Osteoblast (primary cell): ENCODE results near the gene FAM24B. TPM values are rescaled to one million over a fixed set of nuclear protein-coding genes. Genes with fewer than 3 reads are reported as not detected.

Source experiments
- DNase-seq: peaks from one replicate; pipeline ENCODE4 v3.0.0; 2011; ENCODE audit warnings: low spot score, mixed read lengths; ENCODE audit not compliant: insufficient read length; ENCODE audit errors: missing footprints
- H2AFZ ChIP-seq: 2 replicates; pipeline ENCODE4 v1.6.0; 2011; ENCODE audit warnings: mild to moderate bottlenecking, low read length
- H3K27ac ChIP-seq: 2 replicates; pipeline ENCODE4 v1.5.1; 2011; ENCODE audit warnings: mild to moderate bottlenecking, low read depth, low read length, moderate library complexity
- H3K27me3 ChIP-seq: 2 replicates; pipeline ENCODE4 v1.6.0; 2012; ENCODE audit warnings: mild to moderate bottlenecking, control low read depth, inconsistent platforms, low read length, moderate library complexity; ENCODE audit not compliant: insufficient read depth
- H3K36me3 ChIP-seq: 2 replicates; pipeline ENCODE4 v1.5.1; 2011; ENCODE audit warnings: mild to moderate bottlenecking, low read length, control low read depth, moderate library complexity; ENCODE audit not compliant: insufficient read depth
- H3K4me1 ChIP-seq: 2 replicates; pipeline ENCODE4 v1.5.1; 2011; ENCODE audit warnings: mild to moderate bottlenecking, low read length, control low read depth, moderate library complexity; ENCODE audit not compliant: insufficient read depth
- H3K4me2 ChIP-seq: 2 replicates; pipeline ENCODE4 v1.6.0; 2011; ENCODE audit warnings: mild to moderate bottlenecking, low read length; ENCODE audit not compliant: insufficient read depth
- H3K4me3 ChIP-seq: fragments of 200-600 bp; sonication (generic); 3 replicates; pipeline ENCODE4 v1.5.1; 2012; ENCODE audit warnings: mild to moderate bottlenecking, low read length, inconsistent platforms; ENCODE audit not compliant: insufficient read depth
- H3K79me2 ChIP-seq: 2 replicates; pipeline ENCODE4 v1.6.0; 2012; ENCODE audit warnings: mild to moderate bottlenecking, low read length, control low read depth, inconsistent platforms; ENCODE audit not compliant: insufficient read depth
- H3K9me3 ChIP-seq: 2 replicates; pipeline ENCODE4 v1.5.1; 2011; ENCODE audit warnings: low read depth, low read length, control low read depth
- H4K20me1 ChIP-seq: 2 replicates; pipeline ENCODE4 v1.6.0; 2012; ENCODE audit warnings: mild to moderate bottlenecking, low read length, control low read depth; ENCODE audit not compliant: insufficient read depth
- total RNA-seq: library from RNA; depleted of rRNA; stranded (reverse); fragments of >200 nt; gene quantifications from 2 replicates; pipeline ENCODE4 v1.2.3, GENCODE V29; 2012
- TF ChIP-seq, protein P1 (sequence below): IDR thresholded peaks from 2 replicates; pipeline ENCODE4 v1.5.1; 2011; ENCODE audit warnings: mild to moderate bottlenecking, low read depth, low read length, moderate library complexity; ENCODE audit errors: extremely low read depth

Gene FAM24B
- total RNA-seq, 1 donor, result 1.8 TPM

GRCh38 chr10:122835908-122836307 is 43.5 kb downstream of the FAM24B start:
- no peak overlapping the region for H2AFZ ChIP-seq
- DNase-seq, result no peak

GRCh38 chr10:122830965-122831353 is 48.4 kb downstream of the FAM24B start:
- H3K4me3 ChIP-seq, result no peak overlapping the region
- H3K27ac ChIP-seq, result no peak overlapping the region
- no peak overlapping the region for H3K4me2 ChIP-seq
- H2AFZ ChIP-seq, result no peak overlapping the region
- no peak for DNase-seq
- peaks cover 8% of the 10 kb centered on the region for H3K27me3 ChIP-seq
- H3K9me3 ChIP-seq, result no peaks in the 10 kb centered on the region
- TF ChIP-seq, protein P1, sequence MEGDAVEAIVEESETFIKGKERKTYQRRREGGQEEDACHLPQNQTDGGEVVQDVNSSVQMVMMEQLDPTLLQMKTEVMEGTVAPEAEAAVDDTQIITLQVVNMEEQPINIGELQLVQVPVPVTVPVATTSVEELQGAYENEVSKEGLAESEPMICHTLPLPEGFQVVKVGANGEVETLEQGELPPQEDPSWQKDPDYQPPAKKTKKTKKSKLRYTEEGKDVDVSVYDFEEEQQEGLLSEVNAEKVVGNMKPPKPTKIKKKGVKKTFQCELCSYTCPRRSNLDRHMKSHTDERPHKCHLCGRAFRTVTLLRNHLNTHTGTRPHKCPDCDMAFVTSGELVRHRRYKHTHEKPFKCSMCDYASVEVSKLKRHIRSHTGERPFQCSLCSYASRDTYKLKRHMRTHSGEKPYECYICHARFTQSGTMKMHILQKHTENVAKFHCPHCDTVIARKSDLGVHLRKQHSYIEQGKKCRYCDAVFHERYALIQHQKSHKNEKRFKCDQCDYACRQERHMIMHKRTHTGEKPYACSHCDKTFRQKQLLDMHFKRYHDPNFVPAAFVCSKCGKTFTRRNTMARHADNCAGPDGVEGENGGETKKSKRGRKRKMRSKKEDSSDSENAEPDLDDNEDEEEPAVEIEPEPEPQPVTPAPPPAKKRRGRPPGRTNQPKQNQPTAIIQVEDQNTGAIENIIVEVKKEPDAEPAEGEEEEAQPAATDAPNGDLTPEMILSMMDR, result no peak
- H3K36me3 ChIP-seq, result peaks cover 7% of the 10 kb centered on the region
- no peaks in the 10 kb centered on the region for H4K20me1 ChIP-seq
- H3K4me1 ChIP-seq, result no peaks in the 10 kb centered on the region
- no peaks in the 10 kb centered on the region for H3K79me2 ChIP-seq

More at GRCh38 chr10:122835908-122836307, 43.5 kb downstream of the FAM24B start:
- TF ChIP-seq, protein P1, result no peak
- Histone ChIP-seq H3K79me2 (no peaks in the 10 kb centered on the region), H3K36me3 (peaks cover 13% of the 10 kb centered on the region), H4K20me1 (no peaks in the 10 kb centered on the region), H3K27me3 (no peaks in the 10 kb centered on the region), H3K4me2 (no peak overlapping the region), H3K27ac (no peak overlapping the region), H3K9me3 (no peaks in the 10 kb centered on the region), H3K4me1 (no peaks in the 10 kb centered on the region), H3K4me3 (no peak overlapping the region)

DNA sequence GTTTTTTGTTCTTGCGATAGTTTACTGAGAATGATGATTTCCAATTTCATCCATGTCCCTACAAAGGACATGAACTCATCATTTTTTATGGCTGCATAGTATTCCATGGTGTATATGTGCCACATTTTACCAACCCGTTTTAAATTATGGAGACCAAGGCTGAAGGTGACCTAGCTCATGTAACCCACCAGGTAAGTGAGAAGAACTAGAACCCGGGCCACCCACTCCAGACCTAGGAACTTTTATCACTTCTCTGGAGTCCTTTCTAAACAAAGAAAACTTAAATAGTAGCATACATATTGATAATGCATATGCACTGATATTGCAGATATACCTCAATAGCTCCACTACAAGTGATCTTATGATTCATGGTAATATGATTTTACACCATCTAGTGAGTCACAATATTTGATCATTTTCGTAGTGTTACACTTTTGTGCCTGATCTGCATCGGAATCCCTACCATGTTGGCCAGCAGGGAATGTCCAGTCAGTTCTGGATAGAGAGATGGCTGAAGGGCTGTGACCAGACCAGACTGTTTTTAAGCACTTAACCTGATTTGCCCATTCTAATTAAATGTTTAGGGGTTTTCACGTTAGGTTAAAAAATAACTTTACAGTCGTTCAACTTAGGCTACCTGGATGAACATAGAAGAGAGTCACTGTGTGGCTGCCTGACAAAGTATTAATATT is 49.0 kb downstream of the FAM24B start:
- Histone ChIP-seq H3K9me3 (no peaks in the 10 kb centered on the region), H3K36me3 (peaks cover 7% of the 10 kb centered on the region), H3K4me3 (no peak overlapping the region), H3K27ac (no peak overlapping the region), H4K20me1 (no peaks in the 10 kb centered on the region), H3K4me1 (no peaks in the 10 kb centered on the region), H3K79me2 (no peaks in the 10 kb centered on the region), H3K27me3 (peaks cover 8% of the 10 kb centered on the region), H3K4me2 (no peak overlapping the region), H2AFZ (no peak overlapping the region)
- TF ChIP-seq, protein P1, result no peak
- no peak for DNase-seq

- Histone ChIP-seq H3K4me3 (no peak overlapping the region), H3K36me3 (peaks cover 4% of the 10 kb centered on the region), H3K4me2 (no peak overlapping the region), H3K79me2 (no peaks in the 10 kb centered on the region), H4K20me1 (no peaks in the 10 kb centered on the region), H3K27me3 (peaks cover 8% of the 10 kb centered on the region), H3K27ac (no peak overlapping the region), H3K9me3 (no peaks in the 10 kb centered on the region), H3K4me1 (no peaks in the 10 kb centered on the region), H2AFZ (no peak overlapping the region)
- DNase-seq, result no peak
- TF ChIP-seq, protein P1, result no peak
Observed at GRCh38 chr10:122829454-122829853, 49.9 kb downstream of the FAM24B start.
